HG03060 (cell line): ENCODE data around the gene SULF2.

Source experiments
- ATAC-seq: cut with Tn5 transposase; IDR thresholded peaks from one replicate; pipeline ENCODE4 v1.9.1; 2021; ENCODE audit warnings: low read depth, moderate number of reproducible peaks; ENCODE audit not compliant: unreplicated experiment

Gene SULF2

DNA sequence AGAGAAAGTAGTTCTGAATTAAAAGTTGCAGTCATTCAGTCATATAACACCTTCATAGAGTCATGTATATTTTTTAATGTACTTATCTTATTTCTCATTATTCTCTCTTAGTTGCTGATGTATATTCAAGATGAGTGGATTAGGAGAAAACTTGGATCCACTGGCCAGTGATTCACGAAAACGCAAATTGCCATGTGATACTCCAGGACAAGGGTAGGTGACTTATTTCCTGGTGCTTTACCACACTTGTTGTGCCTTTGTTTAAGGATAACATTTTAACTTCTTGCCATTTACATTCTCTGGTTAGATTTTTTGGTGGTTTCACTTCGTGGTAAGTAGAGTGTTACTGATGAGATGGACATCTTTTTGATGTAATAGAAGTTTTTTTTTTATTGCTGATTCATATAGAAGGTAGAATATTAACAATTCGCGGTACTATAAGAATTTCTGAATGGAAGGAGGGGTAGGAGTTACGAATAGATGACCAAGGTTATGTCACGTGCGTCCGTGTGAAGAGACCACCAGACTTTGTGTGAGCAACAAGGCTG lies 163.1 kb downstream of the SULF2 start:
- no peak for ATAC-seq

DNA sequence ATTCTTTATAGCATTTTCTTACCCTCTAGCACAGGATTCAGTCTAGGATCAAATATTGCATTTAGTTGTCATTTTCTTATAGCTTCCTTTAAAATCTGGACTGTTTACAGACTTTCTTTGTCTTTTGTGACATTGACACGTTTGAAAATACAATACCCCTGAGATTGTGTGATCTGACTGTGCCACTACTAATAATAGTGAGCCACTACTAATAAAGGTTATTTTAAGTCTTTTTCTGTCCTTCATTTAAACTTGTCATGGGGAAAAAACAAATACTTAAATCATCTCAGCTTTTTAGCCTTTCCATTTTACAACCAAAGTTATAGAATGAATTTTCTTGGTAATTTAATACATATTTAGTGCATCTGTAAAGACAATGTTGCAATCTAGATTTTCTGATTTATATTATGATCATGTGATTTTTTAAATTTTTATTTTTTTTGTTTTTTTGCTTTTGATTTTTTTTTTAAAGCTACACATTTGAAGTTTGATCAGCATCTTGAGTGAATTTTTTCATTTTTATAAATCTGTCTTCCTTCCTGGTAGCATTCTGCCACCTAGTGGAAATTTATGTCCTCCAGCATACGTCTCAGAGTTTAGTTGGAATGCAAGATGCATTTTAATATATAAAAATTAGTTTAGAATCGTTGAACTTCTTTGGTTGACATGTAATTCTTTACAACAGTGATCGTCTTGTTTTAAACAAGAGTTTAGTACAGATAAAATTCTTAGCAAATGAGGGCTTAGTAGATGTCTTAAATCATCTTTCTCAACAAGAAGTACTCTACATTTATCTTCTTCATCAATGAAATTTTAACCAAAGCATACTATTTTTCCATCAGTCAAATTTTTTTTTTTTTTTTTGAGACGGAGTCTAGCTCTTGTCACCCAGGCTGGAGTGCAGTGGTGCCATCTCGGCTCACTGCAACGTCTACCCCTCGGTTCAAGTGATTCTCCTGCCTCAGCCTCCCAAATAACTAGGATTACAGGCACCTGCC lies 164.2 kb downstream of the SULF2 start:
- no peak for ATAC-seq

DNA sequence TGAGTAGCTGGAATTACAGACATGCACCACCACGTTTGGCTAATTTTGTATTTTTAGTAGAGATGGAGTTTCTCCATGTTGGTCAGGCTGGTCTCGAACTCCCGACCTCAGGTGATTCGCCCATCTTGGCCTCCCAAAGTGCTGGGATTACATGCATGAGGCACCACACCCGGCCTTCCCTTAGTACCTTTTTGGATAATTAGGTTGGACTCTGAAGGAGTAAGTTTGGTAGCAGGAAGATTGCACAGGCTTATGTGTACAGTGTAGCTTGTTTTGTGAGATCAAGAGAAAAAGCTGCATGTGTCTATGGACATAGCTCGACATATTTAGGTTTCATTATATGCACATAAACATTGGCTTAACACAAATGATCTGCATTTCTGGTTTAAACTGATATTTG lies 166.8 kb downstream of the SULF2 start:
- no peak for ATAC-seq

DNA sequence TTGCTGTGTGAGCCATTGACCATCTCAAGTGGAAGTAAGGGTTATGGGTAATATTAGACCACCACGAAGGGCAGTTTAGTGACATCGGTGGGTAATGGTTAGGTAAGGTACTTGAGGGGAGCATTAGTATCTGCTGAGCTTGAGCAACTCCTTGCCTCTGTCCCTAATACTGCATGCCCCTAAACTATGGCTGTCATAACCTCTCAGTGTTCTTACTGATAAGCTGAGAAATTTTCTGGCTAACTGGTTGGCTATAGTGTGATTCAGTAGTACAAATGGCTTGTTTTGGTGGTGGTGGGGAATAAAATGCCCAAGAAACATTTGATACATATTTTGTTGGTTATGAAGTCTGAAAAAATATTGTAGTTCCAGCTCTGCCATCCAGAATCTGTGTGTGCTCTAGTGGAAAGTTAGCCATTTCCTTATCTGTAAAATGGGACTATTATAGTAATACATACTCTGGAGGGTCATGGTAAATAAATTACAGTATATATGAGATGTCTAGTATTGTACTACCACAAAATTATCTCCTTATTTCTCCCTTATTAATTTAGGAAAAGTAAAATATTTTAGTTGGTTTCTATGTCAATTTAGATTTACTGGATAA lies 170.5 kb downstream of the SULF2 start:
- ATAC-seq, result no peak

DNA sequence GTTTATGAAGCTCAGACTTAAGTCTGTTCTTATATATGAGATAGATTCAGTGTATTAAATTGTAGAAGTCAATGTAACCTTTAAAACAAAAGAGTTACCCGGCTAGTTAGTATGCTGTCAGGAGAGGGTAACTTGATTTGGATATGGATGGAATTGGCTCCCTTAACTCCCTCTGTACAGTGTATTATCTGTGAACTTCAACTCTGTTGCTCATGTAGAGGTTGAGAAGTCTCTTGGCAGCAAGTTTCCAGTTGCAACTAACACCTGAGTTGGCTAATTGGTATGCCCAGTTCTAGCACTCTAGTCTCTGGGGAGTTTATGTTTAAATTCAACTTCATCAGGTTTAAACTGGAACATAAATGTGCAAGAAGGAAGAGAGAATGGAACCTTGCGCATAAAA lies 172.6 kb downstream of the SULF2 start:
- ATAC-seq, result no peak

DNA sequence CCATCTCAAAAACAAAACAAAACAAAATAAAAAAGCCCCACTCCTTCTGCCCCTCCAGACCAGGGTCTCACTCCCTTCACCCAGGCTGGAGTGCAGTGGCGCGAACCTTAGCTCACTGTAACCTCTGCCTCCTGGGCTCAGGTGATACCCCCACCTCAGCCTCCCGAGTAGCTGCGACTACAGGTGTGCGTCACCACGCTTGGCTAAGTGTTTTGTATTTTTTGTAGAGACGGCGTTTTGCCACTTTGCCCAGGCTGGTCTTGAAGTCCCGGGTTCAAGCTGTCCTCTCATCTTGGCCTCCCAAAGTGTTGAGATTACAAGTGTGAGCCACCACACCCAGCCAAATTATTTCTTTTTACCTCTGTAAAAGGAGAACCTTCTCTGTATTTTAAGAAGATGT lies 173.5 kb downstream of the SULF2 start:
- no peak for ATAC-seq

DNA sequence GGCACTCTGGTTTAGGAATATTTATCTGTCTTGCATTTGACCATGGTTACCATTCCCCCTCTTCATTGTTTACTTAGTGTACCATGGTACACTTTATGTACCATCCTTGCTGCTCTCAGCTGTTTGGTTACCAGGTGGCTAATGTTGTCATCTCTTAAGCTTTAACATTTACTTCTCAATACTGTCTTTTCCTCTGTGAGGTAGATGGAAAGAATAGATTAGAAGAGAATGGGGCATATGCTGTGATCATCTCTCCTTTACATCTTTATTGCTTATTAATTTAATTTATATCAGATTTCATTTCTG lies 174.4 kb downstream of the SULF2 start:
- no peak for ATAC-seq

DNA sequence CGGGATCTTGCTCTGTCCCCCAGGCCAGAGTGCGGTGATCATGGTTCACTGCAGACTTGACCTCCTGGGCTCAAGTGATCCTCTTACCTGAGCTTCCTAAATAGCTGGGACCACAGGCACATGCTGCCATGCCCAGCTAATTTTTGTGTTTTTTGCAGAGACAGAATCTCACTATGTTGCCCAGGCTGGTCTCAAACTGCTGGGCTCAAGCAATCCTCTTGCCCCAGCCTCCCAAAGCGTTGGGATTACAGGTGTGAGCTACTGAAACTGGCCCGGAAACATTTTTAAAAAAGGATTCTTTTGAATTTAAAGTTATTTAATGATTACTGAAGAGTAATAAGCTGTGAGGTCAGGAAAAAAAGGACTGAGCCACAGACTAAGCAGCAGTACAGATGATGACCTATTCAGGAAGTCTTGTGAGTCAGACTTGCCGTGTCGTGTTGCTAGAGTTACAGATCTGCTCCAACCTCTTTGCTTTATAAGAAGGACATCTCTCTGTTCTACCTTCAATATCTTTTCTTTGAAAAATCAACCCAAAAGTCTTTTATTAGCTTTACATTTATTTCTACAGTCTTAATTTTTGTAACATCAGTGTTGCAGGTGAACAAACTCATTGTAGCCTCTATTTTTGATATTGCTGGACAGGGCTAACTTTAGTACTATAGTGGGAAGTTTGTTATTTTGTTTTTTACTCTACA lies 174.9 kb downstream of the SULF2 start:
- ATAC-seq, result no peak

DNA sequence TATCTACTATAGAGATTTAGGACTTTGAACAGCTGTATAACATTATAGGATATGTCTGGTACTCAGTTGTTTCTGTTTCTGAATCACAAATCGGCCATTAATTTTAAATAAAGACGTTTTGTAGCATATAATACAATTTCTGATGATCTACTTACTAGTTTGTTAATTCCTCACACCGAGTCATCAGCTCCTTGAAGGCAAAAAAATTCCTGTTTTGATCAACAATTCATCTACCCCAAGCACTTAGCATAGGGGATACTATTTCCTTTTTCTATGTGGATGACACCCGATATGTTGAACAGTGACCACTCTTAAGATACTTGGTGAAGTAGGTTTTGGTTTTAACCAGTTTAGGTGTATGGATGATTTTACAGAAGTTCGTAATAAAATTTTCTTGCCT lies 176.3 kb downstream of the SULF2 start:
- ATAC-seq, result no peak
